Measurements from ENCODE around the gene LGALS9C.
"Not testable (repeated sequence)": the region's sequence is repeated elsewhere in the genome, so short reads cannot be mapped to it uniquely, and the experiment has no call there.

LGALS9C gene

GRCh38 chr17:18530405-18530804 is 53.8 kb downstream of the LGALS9C start:
- not testable (repeated sequence) for DNase-seq (ENCODE audit: low spot score)

- not testable (repeated sequence) for DNase-seq (ENCODE audit: low spot score)
These were observed 65.6 kb downstream of the LGALS9C start for GRCh38 chr17:18542234-18542633.

GRCh38 chr17:18542907-18543306 is 66.3 kb downstream of the LGALS9C start:
- DNase-seq (ENCODE audit: low spot score) = not testable (repeated sequence)
